GDM1 (cell line): ENCODE measurements around the gene PPL.

Experiments
- DNase-seq: peaks from one replicate; lab custom pipeline; 2025; lab: John Stamatoyannopoulos, UW

The PPL gene

GRCh38 chr16:4884972-4885874 is 51.7 kb downstream of the PPL start:
- DNase-seq: no peak

DNA sequence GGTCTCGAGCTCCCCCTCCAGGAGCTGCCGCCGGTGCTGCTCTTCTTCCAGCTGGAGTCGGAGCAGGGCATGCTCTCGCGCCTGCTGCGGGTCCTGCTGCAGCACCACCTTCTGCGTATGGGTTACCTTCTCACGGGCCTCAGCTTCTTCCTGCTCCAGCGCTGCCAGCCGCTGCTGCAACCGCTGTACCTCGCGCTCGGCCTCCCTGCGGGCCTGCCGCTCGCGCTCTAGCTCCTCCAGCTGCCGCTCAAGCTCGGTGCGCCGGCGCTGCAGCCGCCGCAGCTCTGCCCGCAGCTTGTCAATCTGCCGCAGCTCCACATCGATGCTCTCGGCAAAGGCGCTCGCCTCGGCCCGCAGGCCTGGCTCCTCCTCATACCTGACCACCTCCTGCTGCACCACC is 52.7 kb downstream of the PPL start:
- no peak for DNase-seq

- no peak for DNase-seq
These were observed 53.4 kb downstream of the PPL start for GRCh38 chr16:4883501-4883900.

GRCh38 chr16:4882633-4883285 is 54.2 kb downstream of the PPL start:
- DNase-seq: no peak

GRCh38 chr16:4882000-4882632 is 54.8 kb downstream of the PPL start:
- no peak for DNase-seq

- no peak for DNase-seq
These were observed 56.9 kb downstream of the PPL start for GRCh38 chr16:4880006-4880580.

- DNase-seq: no peak
These were observed 57.9 kb downstream of the PPL start for GRCh38 chr16:4879049-4879448.

- DNase-seq: no peak
These were observed 59.6 kb downstream of the PPL start for GRCh38 chr16:4877380-4877685.

DNA sequence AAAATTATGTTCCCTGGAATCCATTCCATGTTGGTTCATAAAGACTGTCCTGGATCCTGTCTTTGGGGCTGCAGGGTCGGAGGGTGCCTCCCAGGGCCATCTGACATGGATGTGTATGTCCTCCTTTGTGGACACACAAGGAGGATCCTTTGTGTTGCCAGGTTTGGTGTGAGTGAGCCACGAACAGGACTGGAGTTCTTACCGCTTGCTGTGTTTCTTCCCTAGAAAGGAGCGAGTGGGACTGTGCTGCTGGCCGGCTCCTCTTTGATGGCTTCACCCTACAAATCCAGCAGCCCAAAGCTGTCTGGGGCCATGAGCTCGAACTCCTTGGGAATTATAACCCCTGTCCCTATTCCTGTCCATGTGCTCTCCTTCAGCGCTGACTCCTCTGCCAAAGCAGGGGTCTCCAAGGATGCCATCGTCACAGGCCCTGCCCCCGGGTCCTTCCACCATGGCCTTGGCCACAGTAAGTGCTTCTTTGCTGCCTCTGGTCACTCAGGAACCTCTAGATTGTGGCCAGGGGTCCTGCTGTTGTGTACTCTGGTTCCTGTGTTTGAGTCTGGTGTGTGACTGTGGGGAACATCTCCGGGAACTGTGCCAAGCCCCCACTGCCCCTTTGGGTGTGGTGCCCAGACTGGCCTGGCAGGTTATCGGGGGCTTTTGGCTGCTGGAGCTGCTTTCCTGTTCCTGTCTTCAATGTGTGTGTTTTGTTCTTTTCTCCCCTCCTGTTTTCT is 60.1 kb downstream of the PPL start:
- DNase-seq: no peak

DNA sequence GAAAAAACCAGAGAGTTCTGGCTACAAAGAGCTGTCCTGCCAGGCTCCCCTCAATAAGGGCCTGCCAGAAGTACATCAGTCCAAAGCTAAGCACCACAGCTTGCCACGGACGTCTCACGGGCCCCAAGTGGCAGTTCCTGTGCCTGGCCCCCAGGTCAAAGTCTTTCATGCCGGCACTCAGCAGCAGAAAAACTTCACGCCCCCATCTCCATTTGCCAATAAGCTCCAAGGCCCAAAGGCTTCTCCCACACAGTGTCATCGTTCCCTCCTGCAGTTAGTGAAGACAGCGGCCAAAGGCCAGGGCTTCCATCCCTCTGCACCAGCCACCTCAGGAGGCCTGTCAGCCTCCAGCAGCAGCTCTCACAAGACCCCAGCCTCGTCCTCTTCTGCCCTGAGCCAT is 62.3 kb downstream of the PPL start:
- DNase-seq: no peak

DNA sequence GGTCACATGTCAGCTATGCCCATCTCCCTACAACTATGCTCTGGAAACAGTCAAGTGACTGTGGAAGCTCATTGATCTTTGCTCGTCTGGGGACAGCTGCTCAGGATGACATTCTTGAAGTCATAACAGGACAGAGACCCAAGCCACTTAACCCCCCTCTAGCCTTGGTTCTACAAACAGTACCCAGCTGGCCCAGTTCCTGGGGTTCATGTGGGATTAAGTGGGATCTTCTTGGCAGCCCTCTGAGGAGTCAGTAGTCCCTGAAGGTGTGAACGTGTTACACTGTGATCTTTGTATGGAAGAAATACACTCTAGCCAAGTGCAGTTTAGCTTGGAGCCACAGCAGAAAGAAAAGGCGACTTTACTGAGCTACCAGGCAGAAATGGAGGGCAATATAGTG is 63.9 kb downstream of the PPL start:
- DNase-seq: no peak

GRCh38 chr16:4871071-4871470 is 65.9 kb downstream of the PPL start:
- DNase-seq: no peak

DNA sequence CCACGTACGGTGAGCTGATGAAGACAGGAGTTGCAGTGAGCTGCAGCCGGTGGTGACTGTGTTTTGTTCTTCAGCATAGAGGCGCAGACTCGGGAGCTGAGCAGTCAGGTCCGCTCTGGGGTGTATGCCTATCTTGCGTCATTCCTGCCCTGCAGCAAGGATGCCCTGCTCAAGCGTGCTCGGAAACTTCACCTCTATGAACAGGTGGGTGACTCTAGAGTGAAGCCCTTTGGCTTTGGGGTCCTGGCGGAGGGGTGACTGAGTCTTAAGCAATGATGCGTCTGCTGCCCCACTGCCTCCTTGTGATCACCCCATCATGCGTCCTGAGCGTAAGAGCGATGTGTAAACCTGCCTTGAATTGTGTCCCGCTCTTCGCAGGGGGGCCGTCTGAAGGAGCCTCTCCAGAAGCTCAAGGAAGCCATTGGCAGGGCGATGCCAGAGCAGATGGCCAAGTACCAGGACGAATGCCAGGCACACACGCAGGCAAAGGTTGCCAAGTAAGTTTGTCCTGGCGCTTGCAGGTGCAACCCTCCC is 66.7 kb downstream of the PPL start:
- DNase-seq: no peak

DNA sequence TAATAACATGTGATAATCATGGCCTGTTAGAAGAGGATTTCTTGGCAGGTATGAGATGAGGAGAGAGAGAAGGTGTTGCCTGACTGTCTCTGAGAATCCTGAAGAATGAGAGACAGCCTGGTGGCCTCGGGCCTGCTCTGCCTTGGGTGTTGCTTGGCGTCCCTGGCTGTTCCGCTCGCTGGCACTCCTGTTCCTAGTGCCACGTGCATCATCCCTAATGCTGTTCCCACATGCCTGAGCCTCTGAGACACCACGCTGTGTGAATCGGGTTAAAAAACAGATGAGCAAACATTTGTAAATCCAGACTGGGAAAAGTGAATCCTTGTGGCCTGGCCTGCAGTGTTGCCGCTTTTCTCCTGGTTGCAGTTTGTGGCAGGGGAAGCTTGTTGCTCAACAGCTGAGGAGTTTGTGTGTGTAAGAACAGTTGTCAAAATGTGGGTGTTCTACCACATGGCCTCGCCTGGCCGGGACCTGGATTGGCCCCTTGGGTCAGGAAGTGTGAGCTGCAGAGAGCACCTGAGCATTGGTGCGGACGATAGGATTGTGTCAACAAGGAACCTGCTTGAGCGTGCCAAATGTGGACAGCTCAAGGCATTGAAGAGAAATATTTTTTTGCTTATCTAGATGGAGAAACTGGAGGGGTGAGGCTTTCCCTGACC is 67.7 kb downstream of the PPL start:
- no peak for DNase-seq

GRCh38 chr16:4868535-4868934 is 68.4 kb downstream of the PPL start:
- no peak for DNase-seq

DNA sequence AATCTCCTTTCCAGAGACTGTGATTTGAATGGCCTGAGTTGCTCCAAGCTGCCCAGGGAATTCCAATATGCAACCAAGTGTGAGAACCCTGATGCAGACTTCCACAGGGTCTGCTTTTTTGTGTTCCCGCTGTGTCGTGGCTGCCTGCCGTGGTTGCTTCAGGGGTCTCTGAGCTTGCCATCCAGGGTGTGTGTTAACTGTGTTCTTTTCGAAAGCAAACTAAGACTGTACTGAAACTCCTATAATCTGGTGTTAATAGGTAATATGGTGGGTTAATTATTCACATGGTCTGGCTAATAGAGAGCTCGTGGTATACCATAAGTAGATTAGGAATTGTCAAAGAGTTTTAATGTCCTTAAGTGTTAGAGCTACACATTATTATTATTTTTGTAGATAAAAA is 68.9 kb downstream of the PPL start:
- DNase-seq: no peak

- DNase-seq: no peak
These were observed 70.4 kb downstream of the PPL start for GRCh38 chr16:4866586-4866985.

GRCh38 chr16:4865231-4865860 is 71.6 kb downstream of the PPL start:
- no peak for DNase-seq

DNA sequence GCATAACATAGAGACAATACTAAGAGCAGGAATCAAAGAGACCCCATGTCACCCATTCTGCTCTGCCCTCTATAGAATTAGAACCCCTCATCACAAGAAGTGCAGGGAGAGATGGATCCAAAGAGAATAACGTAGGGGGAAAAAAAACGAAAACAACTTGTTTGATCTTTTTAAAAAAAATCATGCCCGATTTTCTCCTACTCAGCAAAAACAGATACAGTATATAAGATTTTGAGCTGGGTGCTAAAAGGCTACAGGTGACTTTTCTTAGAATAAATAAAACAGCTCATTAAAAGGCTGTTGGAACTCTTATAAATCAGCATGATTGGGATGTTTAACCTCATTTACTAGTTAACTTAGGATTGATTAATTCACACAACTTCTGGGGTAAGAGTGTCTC is 72.2 kb downstream of the PPL start:
- no peak for DNase-seq

DNA sequence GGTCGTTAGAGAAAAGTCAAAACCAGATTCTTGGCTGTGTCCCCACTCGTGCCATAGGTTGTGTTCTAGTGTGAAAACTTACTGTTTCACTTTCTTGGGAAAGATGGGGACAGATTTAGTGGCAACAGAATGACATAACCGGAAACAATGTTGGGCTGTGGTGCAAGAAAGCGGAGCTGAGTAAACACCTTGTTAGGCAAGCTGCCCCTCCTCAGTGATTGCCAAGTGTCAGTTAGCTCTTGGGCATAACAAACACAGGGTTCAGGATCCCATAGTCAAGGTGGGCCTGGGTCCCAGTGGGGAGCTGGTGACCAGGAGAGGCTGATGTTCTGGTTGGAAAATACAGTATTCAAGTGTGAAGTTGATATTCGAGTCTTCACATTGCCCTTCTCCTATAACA is 74.3 kb downstream of the PPL start:
- DNase-seq: no peak
